VCaP (cell line): Measurements from ENCODE around the gene GRB14.
A peak's percentile ranks its signal among the peaks of the same experiment; 100 is the strongest.

Experiments
- H3K27ac ChIP-seq: fragments of 450-650 bp; 2 replicates; pipeline ENCODE4 v1.5.1; 2017
- TF ChIP-seq, protein P1 (sequence below): fragments of 450-650 bp; conservative IDR thresholded peaks from 2 replicates; pipeline ENCODE4 v1.5.1; 2017; ENCODE audit warnings: mild to moderate bottlenecking, moderate library complexity

GRB14 gene

DNA sequence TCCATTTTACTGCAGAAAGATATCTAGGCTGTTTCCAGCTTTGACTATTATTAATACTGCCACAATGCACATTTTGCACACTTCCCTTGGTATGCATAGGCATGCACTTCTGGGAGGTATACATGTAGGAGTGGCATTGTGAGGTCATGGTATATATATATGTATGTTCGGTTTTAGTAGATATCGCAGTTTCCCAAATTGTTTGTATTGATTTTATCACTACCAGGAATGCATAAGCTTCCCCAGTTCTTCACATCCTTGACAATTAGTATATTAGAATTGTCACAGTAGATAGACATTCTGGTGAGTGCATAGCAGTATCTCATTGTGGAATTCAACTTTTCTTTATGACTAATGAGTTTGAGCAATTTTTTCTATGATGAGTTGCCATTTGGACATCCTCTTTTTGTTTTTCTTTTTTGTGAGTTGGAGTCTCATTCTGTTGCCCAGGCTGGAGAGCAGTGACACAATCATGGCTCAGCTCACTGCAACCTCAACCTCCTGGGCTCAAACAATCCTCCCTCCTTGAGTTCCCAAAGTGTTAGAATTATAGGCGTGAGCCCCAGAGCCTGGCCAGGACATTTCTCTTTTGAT, 4.2 kb upstream of the GRB14 start:
- TF ChIP-seq, protein P1, sequence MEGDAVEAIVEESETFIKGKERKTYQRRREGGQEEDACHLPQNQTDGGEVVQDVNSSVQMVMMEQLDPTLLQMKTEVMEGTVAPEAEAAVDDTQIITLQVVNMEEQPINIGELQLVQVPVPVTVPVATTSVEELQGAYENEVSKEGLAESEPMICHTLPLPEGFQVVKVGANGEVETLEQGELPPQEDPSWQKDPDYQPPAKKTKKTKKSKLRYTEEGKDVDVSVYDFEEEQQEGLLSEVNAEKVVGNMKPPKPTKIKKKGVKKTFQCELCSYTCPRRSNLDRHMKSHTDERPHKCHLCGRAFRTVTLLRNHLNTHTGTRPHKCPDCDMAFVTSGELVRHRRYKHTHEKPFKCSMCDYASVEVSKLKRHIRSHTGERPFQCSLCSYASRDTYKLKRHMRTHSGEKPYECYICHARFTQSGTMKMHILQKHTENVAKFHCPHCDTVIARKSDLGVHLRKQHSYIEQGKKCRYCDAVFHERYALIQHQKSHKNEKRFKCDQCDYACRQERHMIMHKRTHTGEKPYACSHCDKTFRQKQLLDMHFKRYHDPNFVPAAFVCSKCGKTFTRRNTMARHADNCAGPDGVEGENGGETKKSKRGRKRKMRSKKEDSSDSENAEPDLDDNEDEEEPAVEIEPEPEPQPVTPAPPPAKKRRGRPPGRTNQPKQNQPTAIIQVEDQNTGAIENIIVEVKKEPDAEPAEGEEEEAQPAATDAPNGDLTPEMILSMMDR = no peak
- H3K27ac ChIP-seq = no peak overlapping the region

- H3K27ac ChIP-seq = no peak overlapping the region
- TF ChIP-seq, protein P1 = no peak
Observed at GRCh38 chr2:164624316-164624715, 3.0 kb upstream of the GRB14 start.

GRCh38 chr2:164622338-164623106, 1.2 kb upstream of the GRB14 start:
- TF ChIP-seq, protein P1 = no peak
- H3K27ac ChIP-seq = peak overlapping the region; percentile 79

DNA sequence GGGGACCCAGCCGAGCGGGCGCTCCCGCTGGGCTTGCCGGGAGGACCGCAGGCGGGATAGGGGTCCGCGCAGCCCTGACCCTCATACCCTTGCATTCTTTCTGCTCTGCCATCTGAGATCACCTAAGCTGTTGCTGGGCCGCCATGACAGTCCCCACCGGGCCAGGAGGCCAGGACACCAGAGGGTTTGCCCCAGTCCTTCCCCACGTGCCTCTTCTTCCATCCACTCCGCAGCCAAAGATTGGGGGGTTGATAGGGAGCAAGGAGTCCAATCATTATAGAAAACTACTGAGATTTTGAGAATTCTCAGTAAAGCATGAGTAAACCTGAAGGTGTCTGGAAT, 453 bp upstream of the GRB14 start:
- H3K27ac ChIP-seq = peak overlapping the region; percentile 79
- TF ChIP-seq, protein P1 = no peak

- TF ChIP-seq, protein P1 = no peak
- H3K27ac ChIP-seq = peak overlapping the region; percentile 79
Observed at GRCh38 chr2:164620457-164620856, 825 bp downstream of the GRB14 start.

DNA sequence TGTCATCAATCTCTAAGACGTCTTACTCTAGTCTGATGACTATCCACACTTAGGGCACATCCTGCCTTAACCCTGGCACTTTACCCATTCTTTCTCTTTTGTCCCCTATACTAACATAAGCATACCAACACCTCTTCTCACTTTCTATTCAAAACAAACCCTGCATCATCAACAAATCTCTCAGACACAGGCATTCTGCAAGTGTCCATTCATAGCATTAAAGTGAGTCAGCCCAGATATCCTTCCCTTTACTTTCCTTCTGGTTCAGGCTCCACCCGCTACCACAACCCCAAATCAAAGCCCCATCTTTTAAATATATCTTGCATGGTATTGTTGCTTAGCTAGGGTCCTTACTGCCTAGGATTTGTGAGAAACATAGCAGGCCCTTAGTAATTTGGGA, 3.8 kb downstream of the GRB14 start:
- TF ChIP-seq, protein P1 = no peak
- H3K27ac ChIP-seq = no peak overlapping the region

DNA sequence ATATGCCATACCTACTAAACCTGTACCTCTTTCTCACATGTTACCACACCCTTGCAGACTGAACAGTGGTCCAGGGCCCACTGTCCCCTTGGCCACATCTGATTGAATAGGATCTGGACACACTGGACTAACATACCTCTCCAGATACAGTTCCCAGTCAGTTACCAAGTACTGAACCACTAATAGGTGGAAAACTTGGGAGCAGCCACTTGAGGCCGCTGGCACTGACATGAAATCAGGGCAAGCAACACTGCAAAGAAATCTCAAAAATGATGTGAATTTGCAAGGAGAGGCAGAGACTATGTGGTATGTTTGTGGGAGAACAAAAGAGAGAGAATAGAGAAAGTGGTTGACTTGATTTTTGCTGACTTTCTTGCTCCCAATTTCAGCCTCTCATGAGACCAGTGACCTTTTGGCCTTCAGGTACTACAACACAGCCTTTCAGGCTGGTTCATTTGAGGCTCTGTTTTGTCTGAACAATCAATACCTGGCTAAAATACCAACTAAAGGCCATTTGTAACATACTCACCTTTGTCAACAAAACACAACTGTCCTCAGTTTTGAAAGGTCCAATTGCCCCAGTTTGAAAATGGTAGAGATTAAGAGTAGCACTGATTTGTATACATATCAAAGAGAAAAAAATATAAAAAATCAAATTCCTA, 7.8 kb downstream of the GRB14 start:
- no peak overlapping the region for H3K27ac ChIP-seq
- TF ChIP-seq, protein P1 = no peak
